NCI-H2227 (cell line): ENCODE results near the gene ARRDC5.
"Not testable (repeated sequence)": the region's sequence is repeated elsewhere in the genome, so short reads cannot be mapped to it uniquely, and the experiment has no call there.

Source experiments
- DNase-seq: peaks from one replicate; lab custom pipeline; 2025; ENCODE audit not compliant: unreplicated experiment; lab: John Stamatoyannopoulos, UW

ARRDC5 gene

DNA sequence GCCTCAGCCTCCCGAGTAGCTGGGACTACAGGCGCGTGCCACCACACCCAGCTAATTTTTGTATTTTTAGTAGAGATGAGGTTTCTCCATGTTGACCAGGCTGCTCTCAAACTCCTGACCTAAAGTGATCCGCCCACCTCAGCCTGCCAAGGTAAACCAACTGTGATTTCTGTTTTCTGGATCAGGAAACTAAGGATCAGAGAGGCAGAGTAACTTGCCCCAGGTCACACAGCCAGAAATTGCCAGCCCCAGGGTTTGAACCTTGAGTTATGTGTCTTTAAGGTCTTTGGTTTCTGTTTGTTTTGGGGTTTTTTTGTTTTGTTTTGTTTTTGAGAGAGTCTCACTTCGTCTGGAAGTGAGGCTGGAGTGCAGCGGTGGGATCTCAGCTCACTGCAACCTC lies 31.0 kb downstream of the ARRDC5 start:
- DNase-seq = no peak

DNA sequence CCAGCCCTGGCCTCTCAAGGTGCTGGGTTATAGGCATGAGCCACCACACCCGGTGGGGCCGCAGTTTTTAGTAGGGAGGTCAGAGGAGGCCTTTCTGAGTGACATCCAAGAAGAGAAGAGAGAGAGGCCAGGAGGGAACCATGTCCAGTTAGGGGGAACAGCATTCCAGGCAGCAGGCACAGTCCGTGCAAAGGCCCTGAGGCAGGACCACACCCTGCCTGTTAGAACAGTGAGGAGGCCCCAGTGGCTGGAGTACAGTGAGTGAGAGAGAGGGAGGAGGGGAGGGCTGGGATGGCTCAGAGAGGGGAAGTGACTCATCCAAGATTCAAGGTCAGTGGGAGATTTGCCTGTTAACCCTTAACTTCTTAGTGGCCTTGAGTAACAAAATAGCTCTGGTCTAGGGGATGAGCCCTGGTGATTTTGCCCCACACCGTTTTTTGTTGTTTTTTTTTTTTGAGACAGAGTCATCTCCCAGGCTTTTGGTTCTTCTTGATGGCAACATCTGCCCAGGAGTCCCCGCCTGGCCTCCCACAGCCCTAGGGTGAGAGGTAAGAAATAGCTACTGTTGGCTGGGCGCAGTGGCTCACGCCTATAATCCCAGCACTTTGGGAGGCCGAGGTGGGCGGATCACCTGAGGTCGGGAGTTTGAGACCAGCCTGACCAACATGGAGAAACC lies 32.5 kb downstream of the ARRDC5 start:
- no peak for DNase-seq

GRCh38 chr19:4868286-4868834 lies 34.3 kb downstream of the ARRDC5 start:
- DNase-seq = no peak

DNA sequence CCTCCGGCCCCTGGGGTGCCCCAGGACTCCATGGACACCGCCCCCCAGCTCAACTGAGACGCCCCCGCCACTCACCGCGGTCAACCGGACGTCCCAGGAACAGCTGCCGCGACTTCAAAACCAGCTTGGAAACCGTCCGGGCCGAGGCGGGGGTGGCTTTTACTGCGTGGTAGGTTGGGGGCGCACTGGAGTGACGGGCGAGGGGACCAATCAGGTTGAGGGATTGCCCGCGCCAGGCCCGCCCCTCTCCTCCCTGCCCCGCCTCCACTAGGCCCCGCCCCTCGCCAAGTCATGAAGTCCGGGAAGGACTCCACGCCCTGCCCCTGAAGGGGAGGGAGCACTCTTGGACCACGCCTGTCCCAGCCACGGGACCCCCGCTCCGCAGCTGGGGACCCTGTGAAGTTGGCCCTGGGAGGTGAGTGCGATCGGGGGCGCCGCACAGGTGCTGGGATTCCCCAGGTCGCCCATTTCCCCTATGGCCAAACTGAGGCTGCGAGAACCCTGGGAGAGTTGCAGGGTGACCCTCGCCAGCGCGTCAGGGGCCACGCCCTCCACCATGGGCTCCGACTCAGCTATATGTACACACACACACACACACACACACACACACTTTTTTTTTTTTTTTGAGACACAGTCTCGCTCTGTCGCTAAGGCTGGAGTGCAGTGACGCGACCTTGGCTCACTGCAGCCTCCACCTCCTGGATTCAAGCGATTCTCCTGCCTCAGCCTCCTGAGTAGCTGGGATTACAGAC lies 35.0 kb downstream of the ARRDC5 start, which contains the start of gene PLIN3:
Gene PLIN3 (minus strand): TSS at position 134 of the 752 bp plus-strand sequence. CDS start 6,273 bp downstream, outside the sequence.
- peak; percentile 82 for DNase-seq

- DNase-seq = peak; percentile 24
Measured at GRCh38 chr19:4866595-4867424, 35.9 kb downstream of the ARRDC5 start.

- DNase-seq = no peak
Measured at GRCh38 chr19:4861147-4861546, 41.5 kb downstream of the ARRDC5 start.

DNA sequence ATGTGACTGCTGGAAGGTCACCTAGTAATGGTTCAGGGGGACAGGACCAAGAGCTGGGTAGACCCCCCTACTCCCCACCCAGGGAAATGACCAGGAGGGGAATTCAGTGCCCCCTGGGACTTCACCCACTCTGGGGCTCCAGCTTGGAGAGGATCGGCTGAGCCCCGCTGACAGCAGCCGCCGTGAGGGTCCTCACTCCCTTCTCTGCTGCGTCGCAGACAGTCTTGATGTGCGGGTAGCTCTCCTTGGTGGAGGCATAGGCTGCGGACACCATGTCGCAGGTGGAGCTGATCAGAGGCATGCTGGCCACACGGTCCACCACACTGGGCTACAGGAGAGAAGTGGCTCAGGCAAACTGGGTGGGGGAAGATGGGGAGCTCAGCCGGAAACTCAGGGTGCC lies 43.0 kb downstream of the ARRDC5 start:
- no peak for DNase-seq

DNA sequence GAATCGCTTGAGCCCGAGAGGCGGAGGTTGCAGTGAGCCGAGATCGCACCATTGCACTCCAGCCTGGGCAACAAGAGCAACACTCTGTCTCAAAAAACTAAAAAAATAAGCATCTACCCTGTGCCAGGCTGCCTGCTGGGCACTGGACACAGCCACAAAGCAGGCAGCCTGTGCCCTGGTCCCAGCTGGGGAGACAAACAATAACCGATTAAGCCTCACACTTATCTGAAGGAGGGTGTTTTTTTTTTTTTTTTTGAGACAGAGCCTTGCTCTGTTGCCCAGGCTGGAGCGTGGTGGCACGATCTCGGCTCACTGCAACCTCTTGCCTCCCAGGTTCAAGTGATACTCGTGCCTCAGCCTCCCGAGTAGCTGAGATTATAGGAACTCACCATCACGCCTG lies 46.2 kb downstream of the ARRDC5 start:
- not testable (repeated sequence) for DNase-seq

DNA sequence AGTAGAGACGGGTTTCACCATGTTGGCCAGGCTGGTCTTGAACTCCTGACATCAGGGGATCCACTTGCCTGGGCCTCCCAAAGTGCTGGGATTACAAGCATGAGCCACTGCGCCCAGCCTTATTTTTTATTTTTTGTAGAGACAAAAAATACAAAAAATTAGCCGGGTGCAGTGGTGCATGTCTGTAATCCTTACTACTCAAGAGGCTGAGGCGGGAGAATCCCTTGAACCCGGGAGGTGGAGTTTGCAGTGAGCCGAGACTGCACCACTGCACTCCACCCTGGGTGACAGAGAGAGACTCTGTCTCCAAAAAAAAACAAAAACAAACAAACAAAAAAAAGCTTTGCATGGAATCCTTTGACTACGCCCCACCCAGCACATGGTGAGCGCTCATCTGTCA lies 49.2 kb downstream of the ARRDC5 start:
- DNase-seq = not testable (repeated sequence)

DNA sequence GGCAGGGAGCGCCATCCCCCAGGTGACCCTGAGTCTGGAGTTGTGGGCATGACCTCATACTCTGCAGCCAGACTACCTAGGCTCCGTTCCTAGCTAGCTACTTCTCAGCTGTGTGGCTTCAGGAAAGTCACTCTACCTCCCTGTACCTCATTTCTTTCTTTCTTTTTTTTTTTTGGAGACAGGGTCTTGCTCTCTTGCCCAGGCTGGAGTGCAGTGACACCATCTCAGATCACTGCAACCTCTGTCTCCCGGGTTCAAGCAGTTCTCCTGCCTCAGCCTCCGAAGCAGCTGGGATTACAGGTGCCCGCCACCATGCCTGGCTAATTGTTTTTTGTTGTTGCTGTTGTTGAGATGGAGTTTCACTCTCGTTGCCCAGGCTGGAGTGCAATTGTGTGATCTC lies 50.2 kb downstream of the ARRDC5 start:
- DNase-seq = no peak

DNA sequence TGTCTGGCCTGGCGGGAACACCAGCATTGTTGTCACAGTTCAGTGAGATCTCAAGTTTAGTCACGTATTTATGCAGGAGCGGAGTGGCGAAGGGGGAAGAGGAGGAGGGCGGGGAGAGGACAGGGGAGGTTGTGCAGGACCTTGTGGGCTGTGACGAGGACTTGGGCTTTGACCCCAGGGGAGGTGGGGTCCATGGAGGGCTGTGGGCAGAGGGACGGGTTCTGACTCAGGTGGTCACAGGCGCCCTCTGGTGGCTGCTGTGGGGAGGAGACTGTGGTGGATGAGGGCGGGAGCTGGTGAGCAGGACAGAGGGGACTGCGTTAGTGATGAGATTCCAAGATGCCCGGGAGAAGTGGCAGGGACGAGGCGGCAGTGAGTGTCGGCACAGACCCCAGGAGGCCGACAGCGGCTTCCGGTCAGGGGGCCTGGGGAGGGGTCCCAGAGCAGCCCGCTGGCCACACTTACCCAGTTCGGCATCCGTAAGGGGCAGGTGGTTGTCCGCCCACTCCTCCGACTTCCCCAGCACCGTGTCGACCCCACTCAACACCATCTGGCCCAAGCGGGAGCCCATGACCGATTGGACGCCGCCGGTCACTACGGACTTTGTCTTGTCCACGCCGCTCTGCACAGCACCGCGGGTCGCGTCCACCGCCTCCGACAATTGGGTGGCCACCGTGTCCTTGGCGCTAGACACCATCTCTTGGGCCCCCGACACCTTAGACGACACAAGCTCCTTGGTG lies 51.0 kb downstream of the ARRDC5 start:
- DNase-seq = peak; percentile 56

DNA sequence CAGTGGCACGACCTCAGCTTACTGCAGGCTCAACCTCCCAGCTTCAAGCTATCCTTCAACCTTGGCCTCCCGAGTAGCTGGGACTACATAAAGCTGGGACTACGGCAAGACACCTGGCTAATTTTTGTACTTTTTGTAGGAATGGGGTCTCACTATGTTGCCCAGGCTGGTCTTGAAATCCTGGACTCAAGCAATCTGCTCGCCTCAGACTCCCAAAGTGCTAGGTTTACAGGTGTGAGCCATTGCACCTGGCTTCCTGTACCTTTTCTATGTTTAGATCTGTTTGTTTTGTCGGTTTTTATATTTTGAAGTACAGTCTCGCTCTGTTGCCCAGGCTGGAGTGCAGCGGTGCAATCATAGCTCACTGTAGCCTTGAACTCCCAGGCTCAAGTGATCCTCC lies 53.7 kb downstream of the ARRDC5 start:
- no peak for DNase-seq

- no peak for DNase-seq
Measured at GRCh38 chr19:4847190-4847973, 55.3 kb downstream of the ARRDC5 start.

DNA sequence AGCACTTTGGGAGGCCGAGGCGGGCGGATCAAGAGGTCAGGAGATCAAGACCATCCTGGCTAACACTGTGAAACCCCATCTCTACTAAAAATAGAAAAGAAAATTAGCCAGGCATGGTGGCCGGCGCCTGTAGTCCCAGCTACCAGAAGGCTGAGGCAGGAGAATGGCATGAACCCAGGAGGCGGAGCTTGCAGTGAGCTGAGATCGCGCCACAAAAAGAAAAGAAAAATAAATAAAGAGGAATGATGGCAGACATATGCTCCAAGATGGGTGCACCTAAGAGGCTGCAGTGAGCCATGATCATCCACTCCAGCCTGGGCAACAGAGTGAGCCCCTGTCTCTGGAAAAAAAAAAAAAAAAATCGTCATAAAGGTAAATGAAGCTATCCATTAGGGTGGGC lies 56.7 kb downstream of the ARRDC5 start:
- DNase-seq = not testable (repeated sequence)

DNA sequence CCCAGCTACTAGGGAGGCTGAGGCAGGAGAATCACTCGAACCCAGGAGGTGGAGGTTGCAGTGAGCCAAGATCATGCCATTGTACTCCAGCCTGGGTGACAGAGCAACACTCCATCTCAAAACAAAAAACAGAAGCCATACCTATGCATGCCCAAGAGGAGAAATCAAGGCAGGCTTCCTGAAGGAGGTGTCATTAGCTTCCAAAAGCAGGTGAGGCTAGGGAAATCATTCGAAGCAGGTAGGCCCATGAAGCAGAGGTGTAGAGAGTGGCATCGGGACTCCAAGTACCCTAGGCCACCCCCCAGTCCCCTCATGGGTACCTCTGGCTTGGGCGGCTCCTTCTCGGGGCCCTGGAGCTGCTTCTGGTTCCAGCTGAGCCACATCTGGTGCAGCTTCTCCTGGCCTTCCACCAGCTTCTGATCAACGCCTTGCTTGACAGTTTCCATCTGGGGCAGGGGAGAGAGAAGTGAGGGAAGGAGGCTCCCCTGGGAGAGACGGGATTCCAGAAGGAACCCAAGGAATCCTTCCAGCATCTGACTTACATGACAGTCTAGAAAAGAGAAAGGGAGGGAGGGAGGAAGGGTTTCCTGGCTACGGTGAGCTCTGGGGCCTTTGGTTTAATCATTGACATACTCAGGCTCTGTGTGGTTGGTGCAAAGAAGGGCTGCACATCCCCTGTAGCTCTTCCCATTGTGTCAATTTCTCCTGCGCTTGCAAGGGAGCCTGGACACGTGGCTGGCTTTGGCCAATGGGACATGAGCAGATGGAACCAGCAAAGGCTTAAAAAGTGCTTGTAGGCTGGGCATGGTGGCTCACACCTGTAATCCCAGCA lies 58.1 kb downstream of the ARRDC5 start:
- DNase-seq = no peak

DNA sequence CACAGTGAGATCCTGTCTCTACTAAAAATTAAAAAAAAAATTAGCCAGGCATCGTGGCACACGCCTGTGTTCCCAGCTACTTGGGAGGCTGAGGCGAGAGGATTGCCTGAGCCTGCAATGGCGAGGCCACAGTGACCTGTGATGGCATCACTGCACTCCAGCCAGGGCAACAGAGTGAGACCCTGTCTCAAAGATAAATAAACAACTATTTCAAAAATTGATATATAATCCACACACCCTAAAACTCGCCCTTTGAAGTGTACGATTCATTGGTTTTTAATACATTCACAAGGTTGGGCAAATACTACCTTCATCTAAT lies 59.1 kb downstream of the ARRDC5 start:
- no peak for DNase-seq
